H1 (cell line): ENCODE results near the gene LHX8. TPM values are rescaled to one million over a fixed set of nuclear protein-coding genes. Genes with fewer than 3 reads are reported as not detected.

ENCODE experiments used
- CTCF ChIA-PET: fragments of 300-600 bp; sonication (Branson Sonifier 250); formaldehyde crosslinking; loops from one replicate; lab custom pipeline; 2021; ENCODE audit not compliant: partially characterized antibody; lab: Charles Lee
- POLR2A ChIA-PET: fragments of 300-600 bp; sonication (Branson Sonifier 250); formaldehyde crosslinking; loops from one replicate; lab custom pipeline; 2021; ENCODE audit warnings: inconsistent platforms; ENCODE audit not compliant: partially characterized antibody; lab: Charles Lee
- DNase-seq, 2 experiments: peaks; one replicate each; pipeline versions ENCODE4 v3.0.0 to v3.0.0-alpha.2; 2010 to 2022; ENCODE audit warnings: low spot score in 2 of 2, low read depth in 1 of 2, mixed read lengths in 1 of 2
- FAIRE-seq: peaks from 2 replicates; lab custom pipeline; 2011; peaks lifted over from hg19 to GRCh38; lab: Jason Lieb, UNC
- H2AFZ ChIP-seq: 2 replicates; pipeline ENCODE4 v1.8.1; 2012; ENCODE audit warnings: low read length, inconsistent platforms
- H2AK5ac ChIP-seq: 2 replicates; pipeline ENCODE4 v1.6.1; 2013; ENCODE audit warnings: low read depth, low read length
- H2BK120ac ChIP-seq: replicated peaks from 2 replicates; pipeline ENCODE3; 2013; ENCODE audit warnings: low read depth, low read length, inconsistent platforms
- H2BK12ac ChIP-seq: 2 replicates; pipeline ENCODE4 v1.6.1; 2013; ENCODE audit warnings: low read depth, low read length
- H2BK15ac ChIP-seq: 2 replicates; pipeline ENCODE4 v1.6.1; 2013; ENCODE audit warnings: low read length
- H2BK20ac ChIP-seq: 2 replicates; pipeline ENCODE4 v1.6.1; 2013; ENCODE audit warnings: low read length
- H2BK5ac ChIP-seq: 2 replicates; pipeline ENCODE4 v1.6.1; 2013; ENCODE audit warnings: low read depth, low read length
- H3K14ac ChIP-seq: 2 replicates; pipeline ENCODE4 v1.6.1; 2013; ENCODE audit warnings: inconsistent platforms; ENCODE audit not compliant: insufficient read length
- H3K18ac ChIP-seq: 2 replicates; pipeline ENCODE4 v1.6.1; 2013; ENCODE audit warnings: low read length; ENCODE audit errors: extremely low read depth
- H3K23ac ChIP-seq: 2 replicates; pipeline ENCODE4 v1.6.1; 2013; ENCODE audit warnings: inconsistent platforms; ENCODE audit not compliant: insufficient read length
- H3K23me2 ChIP-seq: 2 replicates; pipeline ENCODE4 v1.6.1; 2013; ENCODE audit warnings: low read depth, low read length
- H3K27ac ChIP-seq: 2 replicates; pipeline ENCODE4 v1.6.1; 2011; ENCODE audit warnings: low read depth, low read length, inconsistent platforms
- H3K27me3 ChIP-seq, 4 experiments: replicated peaks in 1 of 4; 1 replicate in 1 of 4; 2 replicates in 3 of 4; pipeline versions ENCODE4 v1.6.1 to v1.8.1; 2011 to 2013; ENCODE audit warnings: low read length in 3 of 4, mild to moderate bottlenecking in 3 of 4, inconsistent platforms in 2 of 4, mixed read lengths in 2 of 4, moderate library complexity in 1 of 4; ENCODE audit not compliant: control insufficient read depth in 3 of 4, insufficient read depth in 3 of 4; ENCODE audit errors: extremely low read depth in 1 of 4
- H3K36me3 ChIP-seq, 4 experiments: 2 replicates each; pipeline versions ENCODE4 v1.6.1 to v1.8.1; 2011 to 2013; ENCODE audit warnings: mild to moderate bottlenecking in 4 of 4, low read length in 3 of 4, moderate library complexity in 2 of 4, control low read depth in 1 of 4, inconsistent platforms in 1 of 4; ENCODE audit not compliant: insufficient read depth in 4 of 4, control insufficient read depth in 2 of 4
- H3K4ac ChIP-seq: replicated peaks from 2 replicates; pipeline ENCODE3; 2013; ENCODE audit warnings: low read length, low read depth, mixed read lengths, inconsistent platforms; ENCODE audit not compliant: insufficient read length
- H3K4me1 ChIP-seq, 4 experiments: replicated peaks in 1 of 4; 1 replicate in 1 of 4; 2 replicates in 3 of 4; pipeline versions ENCODE4 v1.6.1 to v1.8.1; 2011 to 2013; ENCODE audit warnings: low read length in 3 of 4, inconsistent platforms in 2 of 4, mixed read lengths in 1 of 4; ENCODE audit not compliant: insufficient read depth in 4 of 4, control insufficient read depth in 3 of 4
- H3K4me2 ChIP-seq, 2 experiments: 2 replicates each; pipeline versions ENCODE4 v1.6.1 to v1.8.1; 2011 to 2013; ENCODE audit warnings: low read depth in 2 of 2, low read length in 2 of 2, control low read depth in 1 of 2, inconsistent platforms in 1 of 2, mild to moderate bottlenecking in 1 of 2; ENCODE audit not compliant: insufficient read depth in 1 of 2
- H3K4me3 ChIP-seq, 4 experiments: fragments of 200-600, 300-600 bp in 1 of 4; sonication (generic), shearing (Covaris generic), sonication (Bioruptor Twin) in 1 of 4; 2 replicates each; pipeline versions ENCODE4 v1.5.1 to v1.8.1; 2011 to 2016; ENCODE audit warnings: low read length in 4 of 4, low read depth in 3 of 4, control low read depth in 2 of 4, inconsistent platforms in 2 of 4, mild to moderate bottlenecking in 2 of 4, mixed read lengths in 1 of 4, moderate library complexity in 1 of 4; ENCODE audit not compliant: insufficient read depth in 2 of 4; ENCODE audit errors: extremely low read depth in 1 of 4
- H3K56ac ChIP-seq: replicated peaks from 2 replicates; pipeline ENCODE3; 2013; ENCODE audit warnings: low read depth, mild to moderate bottlenecking, mixed read lengths, low read length, inconsistent platforms; ENCODE audit not compliant: insufficient read length
- H3K79me1 ChIP-seq: 2 replicates; pipeline ENCODE4 v1.6.1; 2013; ENCODE audit warnings: low read depth, low read length, control low read depth
- H3K79me2 ChIP-seq, 2 experiments: 2 replicates each; pipeline versions ENCODE4 v1.6.1 to v1.8.1; 2012 to 2013; ENCODE audit warnings: low read length in 2 of 2, mild to moderate bottlenecking in 2 of 2, inconsistent platforms in 1 of 2; ENCODE audit not compliant: insufficient read depth in 2 of 2, control insufficient read depth in 1 of 2
- H3K9ac ChIP-seq, 4 experiments: replicated peaks in 1 of 4; 1 replicate in 1 of 4; 2 replicates in 3 of 4; pipeline versions ENCODE4 v1.6.1 to v1.8.1; 2011 to 2013; ENCODE audit warnings: low read depth in 3 of 4, low read length in 3 of 4, control low read depth in 2 of 4, mild to moderate bottlenecking in 2 of 4, moderate library complexity in 2 of 4, inconsistent platforms in 1 of 4; ENCODE audit errors: extremely low read depth in 1 of 4
- H3K9me3 ChIP-seq, 2 experiments: 2 replicates each; pipeline versions ENCODE4 v1.6.1 to v1.8.1; 2012 to 2013; ENCODE audit warnings: mild to moderate bottlenecking in 2 of 2, moderate library complexity in 2 of 2, control low read depth in 1 of 2, inconsistent platforms in 1 of 2, low read depth in 1 of 2, low read length in 1 of 2, mixed read lengths in 1 of 2; ENCODE audit not compliant: insufficient read depth in 2 of 2
- H4K20me1 ChIP-seq, 2 experiments: replicated peaks in 1 of 2; 2 replicates each; pipeline versions ENCODE3 to v1.8.1; 2011 to 2013; ENCODE audit warnings: inconsistent platforms in 2 of 2, low read length in 2 of 2, mild to moderate bottlenecking in 1 of 2; ENCODE audit not compliant: insufficient read depth in 2 of 2, control insufficient read depth in 1 of 2
- H4K5ac ChIP-seq: 2 replicates; pipeline ENCODE4 v1.6.1; 2013; ENCODE audit warnings: low read length, low read depth, mixed read lengths, inconsistent platforms; ENCODE audit not compliant: insufficient read length
- H4K8ac ChIP-seq: 2 replicates; pipeline ENCODE4 v1.8.0; 2013; ENCODE audit warnings: mild to moderate bottlenecking, moderate library complexity, low read length, inconsistent platforms; ENCODE audit not compliant: insufficient read depth; ENCODE audit errors: extremely low read depth
- H4K91ac ChIP-seq: replicated peaks from 2 replicates; pipeline ENCODE3; 2013; ENCODE audit warnings: low read length, mixed read lengths, inconsistent platforms; ENCODE audit not compliant: insufficient read length
- CBX8 ChIP-seq: fragments of 300-800, 300-1000 bp; sonication (generic); IDR thresholded peaks from 2 replicates; pipeline ENCODE4 v1.7.1; 2016; ENCODE audit warnings: low read depth, low read length, borderline replicate concordance
- CHD1 ChIP-seq: IDR thresholded peaks from 2 replicates; pipeline ENCODE4 v1.6.1; 2012; ENCODE audit warnings: low read depth, low read length, improper control_type of control experiment
- NRF1 ChIP-seq: IDR thresholded peaks from 2 replicates; pipeline ENCODE4 v1.6.1; 2011; ENCODE audit warnings: mild to moderate bottlenecking, low read depth, low read length, improper control_type of control experiment
- RBBP5 ChIP-seq: IDR thresholded peaks from 2 replicates; pipeline ENCODE4 v1.7.1; 2012; ENCODE audit warnings: low read depth, mild to moderate bottlenecking, inconsistent platforms, low read length, moderate library complexity, borderline replicate concordance
- RNF2 ChIP-seq: fragments of 200-900, 300-1000 bp; sonication (generic); IDR thresholded peaks from 2 replicates; pipeline ENCODE4 v1.7.1; 2016; ENCODE audit warnings: borderline replicate concordance, low read depth, mild to moderate bottlenecking, antibody characterized with exemption, low read length; ENCODE audit not compliant: poor library complexity, severe bottlenecking; ENCODE audit errors: missing control alignments
- WGBS, 2 experiments: shearing (Covaris generic) in 1 of 2; methylation state at CpG; one replicate each; pipeline versions ENCODE4 v1.1.6 to v1.1.7; 2013 to 2015; ENCODE audit warnings: low lambda C conversion rate in 2 of 2, mixed read lengths in 2 of 2, inconsistent platforms in 1 of 2, low coverage in 1 of 2, missing lambda C conversion rate in 1 of 2; ENCODE audit not compliant: insufficient replicate concordance in 2 of 2, insufficient coverage in 1 of 2, insufficient read length in 1 of 2; ENCODE audit errors: extremely low coverage in 1 of 2, missing lambda C conversion rate in 1 of 2; 5-methylcytosine and 5-hydroxymethylcytosine counted together
- polyA plus RNA-seq, 7 experiments: library from polyadenylated mRNA; depleted of rRNA in 3 of 7; stranded (reverse) in 5 of 7; unstranded in 2 of 7; fragments of >200 nt in 5 of 7; fragments of 200-250 nt in 2 of 7; gene quantifications; 1 replicate in 5 of 7; 2 replicates in 1 of 7; 4 replicates in 1 of 7; pipeline versions ENCODE4 v1.2.1 to v1.2.3, GENCODE V29; 2011 to 2013; ENCODE audit warnings: missing spikeins in 2 of 7, mixed read lengths in 2 of 7
- total RNA-seq: library from RNA; stranded (reverse); fragmentation: NEBNext Ultra II Directional; extraction: Animal tissue kit (Norgen Biotek cat#: 25700); gene quantifications from 2 replicates; pipeline ENCODE4 v1.2.1, GENCODE V29; 2021
- TF ChIP-seq, protein P1 (sequence below), 3 experiments: IDR thresholded peaks; 1 replicate in 2 of 3; 2 replicates in 1 of 3; pipeline versions ENCODE4 v1.5.1 to v1.6.1; 2011; ENCODE audit warnings: low read length in 3 of 3, mild to moderate bottlenecking in 3 of 3, inconsistent platforms in 2 of 3, low read depth in 1 of 3, moderate library complexity in 1 of 3; ENCODE audit not compliant: insufficient read depth in 1 of 3; ENCODE audit errors: control extremely low read depth in 1 of 3
- TF ChIP-seq, protein P2 (sequence below): IDR thresholded peaks from 2 replicates; pipeline ENCODE4 v1.6.1; 2012; ENCODE audit warnings: inconsistent platforms

LHX8 gene
- total and polyA plus RNA-seq, 2 of the 8 experiments (the other 6 are each of a cell fraction or from before 2014, with no cell fraction given), result 0.50 to 1.2 TPM

DNA sequence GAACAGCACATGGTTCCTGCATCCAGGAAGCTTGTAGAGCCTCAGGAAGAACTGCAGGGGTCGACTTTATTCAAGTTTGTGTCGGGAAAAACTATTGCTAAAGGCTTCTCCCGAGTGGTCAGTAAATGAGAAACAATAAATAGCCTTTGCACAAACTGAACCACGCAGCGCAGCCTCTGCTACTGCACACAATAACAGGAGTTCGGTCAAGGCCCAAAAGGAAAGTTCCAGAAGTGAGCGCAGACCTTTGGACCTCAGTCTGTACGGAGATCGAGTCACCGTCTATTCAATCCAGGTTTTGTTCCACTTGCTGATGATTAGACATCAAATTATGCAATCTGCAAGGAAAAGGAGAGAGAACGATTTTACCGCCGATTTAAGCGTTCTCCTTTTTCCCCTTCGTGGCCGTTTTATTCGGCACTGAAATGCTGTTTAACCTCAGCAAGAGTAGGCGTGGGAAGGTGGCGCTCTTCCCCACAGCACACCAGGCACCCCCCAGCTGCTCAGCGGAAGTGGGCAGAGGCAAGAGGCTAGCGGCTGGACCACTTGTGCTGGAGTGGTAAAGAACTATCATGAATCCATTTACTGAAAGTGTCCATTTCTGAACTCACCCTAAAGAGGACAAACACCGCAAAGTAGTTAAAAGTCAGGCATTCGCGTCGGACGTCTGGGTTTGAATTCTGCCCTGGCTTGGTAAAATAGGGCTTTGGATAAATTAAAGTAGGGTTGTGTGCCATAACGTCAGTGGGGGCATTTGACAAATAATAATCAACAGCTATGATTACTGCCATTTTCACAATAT lies 6.1 kb upstream of the LHX8 start:
- Histone ChIP-seq H2BK20ac (no peak overlapping the region), H3K23ac (no peak overlapping the region), H3K79me1 (no peaks in the 10 kb centered on the region), H3K36me3 (no peaks in the 10 kb centered on the region), H4K91ac (no peak overlapping the region), H4K8ac (no peak overlapping the region), H2BK12ac (peak overlapping the region; percentile 55; the same call in 1 of the 2 replicates), H3K56ac (no peak overlapping the region), H3K4me3 (no peak overlapping the region), H3K27me3 (peaks cover 48 to 65% (median 63%) of the 10 kb centered on the region in 4 experiments), H3K23me2 (peaks cover 6% of the 10 kb centered on the region; the same call in 1 of the 2 replicates), H3K14ac (no peak overlapping the region), H2BK5ac (no peak overlapping the region), H4K5ac (no peak overlapping the region), H3K18ac (no peak overlapping the region), H3K9me3 (no peaks in the 10 kb centered on the region), H2BK120ac (no peak overlapping the region), H3K27ac (no peak overlapping the region), H2AK5ac (no peak overlapping the region), H2BK15ac (no peak overlapping the region), H3K9ac (no peak overlapping the region), H2AFZ (no peak overlapping the region), H3K79me2 (no peaks in the 10 kb centered on the region), H4K20me1 (peaks cover 0 to 3% of the 10 kb centered on the region in 2 experiments), H3K4ac (no peak overlapping the region), H3K4me2 (no peak overlapping the region; a peak in 1 of 4 replicates), H3K4me1 (peaks cover 5 to 34% (median 20%) of the 10 kb centered on the region in 4 experiments)
- CTCF ChIA-PET, result interaction anchor here (0.6 to 3.6 kb wide), 8 partner anchors 9 to 361 kb away, joined by 3 to 23 read pairs (median 4); no protein-coding TSS in a partner anchor
- FAIRE-seq (no peak), DNase-seq (no peak)
- WGBS, 2 experiments, result 72% methylated on average over 23 of the region's 27 CpGs; no CpG with 5 or more reads in 1 of the 2 experiments
- POLR2A ChIA-PET, result no interaction called here
- TF ChIP-seq RNF2, result peak; percentile 9
- TF ChIP-seq, protein P1, sequence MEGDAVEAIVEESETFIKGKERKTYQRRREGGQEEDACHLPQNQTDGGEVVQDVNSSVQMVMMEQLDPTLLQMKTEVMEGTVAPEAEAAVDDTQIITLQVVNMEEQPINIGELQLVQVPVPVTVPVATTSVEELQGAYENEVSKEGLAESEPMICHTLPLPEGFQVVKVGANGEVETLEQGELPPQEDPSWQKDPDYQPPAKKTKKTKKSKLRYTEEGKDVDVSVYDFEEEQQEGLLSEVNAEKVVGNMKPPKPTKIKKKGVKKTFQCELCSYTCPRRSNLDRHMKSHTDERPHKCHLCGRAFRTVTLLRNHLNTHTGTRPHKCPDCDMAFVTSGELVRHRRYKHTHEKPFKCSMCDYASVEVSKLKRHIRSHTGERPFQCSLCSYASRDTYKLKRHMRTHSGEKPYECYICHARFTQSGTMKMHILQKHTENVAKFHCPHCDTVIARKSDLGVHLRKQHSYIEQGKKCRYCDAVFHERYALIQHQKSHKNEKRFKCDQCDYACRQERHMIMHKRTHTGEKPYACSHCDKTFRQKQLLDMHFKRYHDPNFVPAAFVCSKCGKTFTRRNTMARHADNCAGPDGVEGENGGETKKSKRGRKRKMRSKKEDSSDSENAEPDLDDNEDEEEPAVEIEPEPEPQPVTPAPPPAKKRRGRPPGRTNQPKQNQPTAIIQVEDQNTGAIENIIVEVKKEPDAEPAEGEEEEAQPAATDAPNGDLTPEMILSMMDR (IDR thresholded peaks at IDR 0.05; ENCODE audit: control extremely low read depth in 1 of 3, insufficient read depth in 1 of 3, low read depth in 1 of 3, low read length in 3 of 3), result peak in 2 of 3 experiments; percentile 4 to 10; a peak in 2 of 4 replicates
- no peak for TF ChIP-seq NRF1
- no peak for TF ChIP-seq RBBP5
- TF ChIP-seq CBX8, result no peak
- TF ChIP-seq, protein P2, sequence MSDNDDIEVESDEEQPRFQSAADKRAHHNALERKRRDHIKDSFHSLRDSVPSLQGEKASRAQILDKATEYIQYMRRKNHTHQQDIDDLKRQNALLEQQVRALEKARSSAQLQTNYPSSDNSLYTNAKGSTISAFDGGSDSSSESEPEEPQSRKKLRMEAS, result peak; percentile 56; the same call in 1 of the 2 replicates
- TF ChIP-seq CHD1, result no peak
